HCT116 (cell line): ENCODE results near the gene ALDOA. TPM values are rescaled to one million over a fixed set of nuclear protein-coding genes. Genes with fewer than 3 reads are reported as not detected.

Experiments
- ATAC-seq: fragments of 200-7000 bp; cut with Tn5 transposase; 2 replicates; pipeline ENCODE4 v1.9.1; 2020; ENCODE audit warnings: mild to moderate bottlenecking, moderate library complexity
- BruUV-seq: library from RNA; stranded (reverse); fragments of 400-500 nt; replicated peaks from 2 replicates; lab custom pipeline; 2021; lab: Mats Ljungman, UMichigan
- CTCF ChIA-PET: fragments of 300-600 bp; sonication (Branson Sonifier 250); formaldehyde crosslinking; loops from one replicate; lab custom pipeline; 2021; ENCODE audit warnings: antibody characterized with exemption; lab: Charles Lee
- POLR2A ChIA-PET: fragments of 300-600, 350-600 bp; sonication (Branson Sonifier 250); formaldehyde crosslinking; loops from one replicate; lab custom pipeline; 2021; ENCODE audit warnings: antibody characterized with exemption; lab: Charles Lee
- RAD21 ChIA-PET, 2 experiments: fragments of 300-600 bp; sonication (Branson Sonifier 250); formaldehyde crosslinking; loops; one replicate each; lab custom pipeline; 2023; ENCODE audit warnings: low total read pairs in 2 of 2; ENCODE audit not compliant: uncharacterized antibody in 2 of 2, unreplicated experiment in 2 of 2, low non-redundant PET in 1 of 2; lab: Charles Lee
- DNase-seq: peaks from one replicate; pipeline ENCODE4 v3.0.0-alpha.2; 2010; ENCODE audit warnings: low read depth, low spot score
- H2AFZ ChIP-seq: fragments of 200-600 bp; shearing (Covaris generic), sonication (generic); 2 replicates; pipeline ENCODE4 v1.6.1; 2017; ENCODE audit warnings: low read depth, mixed run types, mixed read lengths, antibody characterized with exemption, low read length; ENCODE audit not compliant: poor library complexity, severe bottlenecking
- H3K27ac ChIP-seq: 2 replicates; pipeline ENCODE4 v1.5.1; 2012; ENCODE audit warnings: low read depth, low read length
- H3K27me3 ChIP-seq: fragments of 200-600 bp; sonication (generic); 2 replicates; pipeline ENCODE4 v1.6.1; 2016; ENCODE audit warnings: mixed run types, low read length, mixed read lengths; ENCODE audit not compliant: insufficient read depth
- H3K36me3 ChIP-seq, 2 experiments: fragments of 200-500 bp in 1 of 2; fragments of 200-600 bp in 1 of 2; sonication (Bioruptor generic) in 1 of 2; sonication (generic) in 1 of 2; 2 replicates each; pipeline versions ENCODE4 v1.5.1 to v1.6.1; 2014 to 2016; ENCODE audit warnings: low read length in 2 of 2, inconsistent platforms in 1 of 2, mixed read lengths in 1 of 2, mixed run types in 1 of 2; ENCODE audit not compliant: insufficient read depth in 2 of 2, control insufficient read depth in 1 of 2
- H3K4me1 ChIP-seq, 2 experiments: fragments of 200-600 bp in 1 of 2; sonication (generic) in 1 of 2; 2 replicates each; pipeline versions ENCODE4 v1.5.1 to v1.6.1; 2012 to 2017; ENCODE audit warnings: low read length in 2 of 2, inconsistent platforms in 1 of 2, mild to moderate bottlenecking in 1 of 2, mixed read lengths in 1 of 2, mixed run types in 1 of 2, moderate library complexity in 1 of 2; ENCODE audit not compliant: insufficient read depth in 2 of 2, control insufficient read depth in 1 of 2
- H3K4me2 ChIP-seq: fragments of 200-600 bp; sonication (generic); 2 replicates; pipeline ENCODE4 v1.6.1; 2017; ENCODE audit warnings: mixed run types, low read length, mixed read lengths
- H3K4me3 ChIP-seq, 2 experiments: fragments of 200-600 bp in 1 of 2; sonication (generic) in 1 of 2; replicated peaks in 1 of 2; 2 replicates each; pipeline ENCODE4 v1.5.1; 2011 to 2016; ENCODE audit warnings: low read length in 2 of 2, control low read depth in 1 of 2, low read depth in 1 of 2, mild to moderate bottlenecking in 1 of 2, mixed read lengths in 1 of 2, mixed run types in 1 of 2
- H3K79me2 ChIP-seq: fragments of 200-600 bp; sonication (generic); 2 replicates; pipeline ENCODE4 v1.6.1; 2017; ENCODE audit warnings: mild to moderate bottlenecking, mixed run types, low read length, moderate library complexity, mixed read lengths; ENCODE audit not compliant: insufficient read depth
- H3K9ac ChIP-seq: fragments of 200-600 bp; sonication (generic); 2 replicates; pipeline ENCODE4 v1.6.1; 2016; ENCODE audit warnings: low read length, mixed read lengths
- H3K9me2 ChIP-seq: fragments of 200-600 bp; sonication (generic), shearing (Covaris generic); 2 replicates; pipeline ENCODE4 v1.6.1; 2017; ENCODE audit warnings: mixed run types, mild to moderate bottlenecking, moderate library complexity; ENCODE audit not compliant: insufficient read depth
- H3K9me3 ChIP-seq, 2 experiments: fragments of 200-500 bp in 1 of 2; fragments of 200-600 bp in 1 of 2; sonication (Bioruptor generic) in 1 of 2; sonication (generic) in 1 of 2; 2 replicates each; pipeline ENCODE4 v1.6.1; 2014 to 2017; ENCODE audit warnings: low read length in 2 of 2, mixed read lengths in 2 of 2, inconsistent platforms in 1 of 2, low read depth in 1 of 2, mild to moderate bottlenecking in 1 of 2, mixed run types in 1 of 2, moderate library complexity in 1 of 2; ENCODE audit not compliant: control insufficient read depth in 1 of 2, insufficient read depth in 1 of 2
- H4K20me1 ChIP-seq: fragments of 200-600 bp; sonication (generic), shearing (Covaris generic); 2 replicates; pipeline ENCODE4 v1.6.1; 2017; ENCODE audit warnings: mixed run types, mild to moderate bottlenecking, moderate library complexity; ENCODE audit not compliant: insufficient read depth
- CEBPB ChIP-seq: IDR thresholded peaks from 2 replicates; pipeline ENCODE4 v1.6.1; 2012; ENCODE audit warnings: low read depth
- POLR2AphosphoS5 ChIP-seq: IDR thresholded peaks from 2 replicates; pipeline ENCODE4 v1.6.1; 2011; ENCODE audit warnings: mild to moderate bottlenecking, low read depth, low read length, moderate library complexity
- intact Hi-C: fragments of 100-400 bp; cut with micrococcal nuclease; formaldehyde crosslinking; loops from 2 replicates; pipeline ENCODE4 v1.10.0; 2022
- total RNA-seq: library from RNA; stranded (reverse); gene quantifications from one replicate; pipeline ENCODE4 v1.2.1, GENCODE V29; 2021; ENCODE audit not compliant: unreplicated experiment
- TF ChIP-seq, protein P1 (sequence below), 3 experiments: fragments of 200-600 bp in 1 of 3; sonication (generic) in 1 of 3; IDR thresholded peaks in 2 of 3; conservative IDR thresholded peaks in 1 of 3; 2 replicates each; pipeline ENCODE4 v1.5.1; 2012 to 2017; ENCODE audit warnings: low read depth in 2 of 3, low read length in 2 of 3, antibody characterized with exemption in 1 of 3, borderline replicate concordance in 1 of 3, control low read depth in 1 of 3, mild to moderate bottlenecking in 1 of 3, mixed read lengths in 1 of 3, mixed run types in 1 of 3, moderate library complexity in 1 of 3; ENCODE audit not compliant: insufficient read depth in 1 of 3

Gene ALDOA
- total RNA-seq, 1 experiment from 2014 or later, result 2,423 TPM

DNA sequence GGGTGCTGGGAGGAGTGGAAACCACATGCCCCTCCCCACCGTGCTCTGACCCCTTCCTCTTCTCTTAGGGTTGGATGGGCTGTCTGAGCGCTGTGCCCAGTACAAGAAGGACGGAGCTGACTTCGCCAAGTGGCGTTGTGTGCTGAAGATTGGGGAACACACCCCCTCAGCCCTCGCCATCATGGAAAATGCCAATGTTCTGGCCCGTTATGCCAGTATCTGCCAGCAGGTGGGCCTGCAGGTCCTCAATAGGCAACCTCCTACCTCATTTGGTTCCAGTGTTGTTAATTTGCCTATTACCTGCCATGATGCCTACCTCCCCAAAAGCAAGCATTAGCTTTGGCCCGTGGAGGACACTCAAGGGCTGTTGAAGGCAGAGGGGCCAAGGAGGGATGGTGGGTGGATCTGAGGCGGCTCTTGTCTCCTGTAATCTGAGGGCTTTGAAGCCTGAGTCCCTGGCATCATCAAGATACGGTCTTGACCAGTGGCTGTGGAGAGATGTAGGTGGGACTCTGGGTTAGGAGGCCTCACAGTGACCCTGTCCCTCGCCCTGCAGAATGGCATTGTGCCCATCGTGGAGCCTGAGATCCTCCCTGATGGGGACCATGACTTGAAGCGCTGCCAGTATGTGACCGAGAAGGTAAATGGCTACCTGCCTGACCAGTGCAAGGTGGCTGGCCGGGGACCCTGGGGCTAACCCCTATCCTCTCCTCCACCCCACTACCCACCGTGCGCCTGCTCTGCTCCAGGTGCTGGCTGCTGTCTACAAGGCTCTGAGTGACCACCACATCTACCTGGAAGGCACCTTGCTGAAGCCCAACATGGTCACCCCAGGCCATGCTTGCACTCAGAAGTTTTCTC is 3.4 kb downstream of the ALDOA start:
- H3K27ac ChIP-seq, result no peak overlapping the region; the same call in 1 of the 2 replicates
- no peak for ATAC-seq
- ChIA-PET RAD21 (no interaction called here), POLR2A (no interaction called here), CTCF (interaction anchor here (0.6 to 4.4 kb wide), 3 partner anchors 23 to 680 kb away, joined by 3 to 28 read pairs (median 3); partner anchors contain the start of gene TBX6)
- H3K27me3 ChIP-seq, result no peaks in the 10 kb centered on the region
- peaks cover 61% of the 10 kb centered on the region for H3K79me2 ChIP-seq
- H3K4me3 ChIP-seq, result no peak overlapping the region
- peak overlapping the region; percentile 1; the same call in 1 of the 2 replicates for H3K4me2 ChIP-seq
- no peak for TF ChIP-seq CEBPB
- TF ChIP-seq, protein P1, sequence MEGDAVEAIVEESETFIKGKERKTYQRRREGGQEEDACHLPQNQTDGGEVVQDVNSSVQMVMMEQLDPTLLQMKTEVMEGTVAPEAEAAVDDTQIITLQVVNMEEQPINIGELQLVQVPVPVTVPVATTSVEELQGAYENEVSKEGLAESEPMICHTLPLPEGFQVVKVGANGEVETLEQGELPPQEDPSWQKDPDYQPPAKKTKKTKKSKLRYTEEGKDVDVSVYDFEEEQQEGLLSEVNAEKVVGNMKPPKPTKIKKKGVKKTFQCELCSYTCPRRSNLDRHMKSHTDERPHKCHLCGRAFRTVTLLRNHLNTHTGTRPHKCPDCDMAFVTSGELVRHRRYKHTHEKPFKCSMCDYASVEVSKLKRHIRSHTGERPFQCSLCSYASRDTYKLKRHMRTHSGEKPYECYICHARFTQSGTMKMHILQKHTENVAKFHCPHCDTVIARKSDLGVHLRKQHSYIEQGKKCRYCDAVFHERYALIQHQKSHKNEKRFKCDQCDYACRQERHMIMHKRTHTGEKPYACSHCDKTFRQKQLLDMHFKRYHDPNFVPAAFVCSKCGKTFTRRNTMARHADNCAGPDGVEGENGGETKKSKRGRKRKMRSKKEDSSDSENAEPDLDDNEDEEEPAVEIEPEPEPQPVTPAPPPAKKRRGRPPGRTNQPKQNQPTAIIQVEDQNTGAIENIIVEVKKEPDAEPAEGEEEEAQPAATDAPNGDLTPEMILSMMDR (IDR thresholded peaks at IDR 0.05 in 2 of 3, conservative IDR thresholded peaks at IDR 0.05 in 1 of 3; ENCODE audit: borderline replicate concordance in 1 of 3, insufficient read depth in 1 of 3, low read depth in 2 of 3, low read length in 2 of 3), result peak in 2 of 3 experiments; percentile 69 to 71; a peak in 4 of 6 replicates
- peak; percentile 46 for TF ChIP-seq POLR2AphosphoS5
- no peaks in the 10 kb centered on the region for H3K9me2 ChIP-seq
- H3K4me1 ChIP-seq, result peaks cover 9 to 32% of the 10 kb centered on the region in 2 experiments
- intact Hi-C loops, result no loop called here
- no peak for DNase-seq
- peaks cover 12% of the 10 kb centered on the region; the same call in 1 of the 2 replicates for H4K20me1 ChIP-seq
- no peak overlapping the region for H3K9ac ChIP-seq
- H2AFZ ChIP-seq, result no peak overlapping the region
- H3K9me3 ChIP-seq, result no peaks in the 10 kb centered on the region
- BruUV-seq, result no TSS peak
- peaks cover 28 to 60% of the 10 kb centered on the region in 2 experiments for H3K36me3 ChIP-seq
